GM23338 (cell line): Measurements from ENCODE around the gene AXIN2. TPM values are rescaled to one million over a fixed set of nuclear protein-coding genes. Genes with fewer than 3 reads are reported as not detected.

Source experiments
- ATAC-seq: fragments of 200-7000 bp; cut with Tn5 transposase; 3 replicates; pipeline ENCODE4 v1.9.1; 2020
- DNase-seq: peaks from one replicate; pipeline ENCODE4 v3.0.0-alpha.2; 2015; ENCODE audit warnings: low spot score
- H2AFZ ChIP-seq: fragments of 200-600 bp; sonication (generic); 2 replicates; pipeline ENCODE4 v1.8.0; 2016; ENCODE audit warnings: antibody characterized with exemption, mild to moderate bottlenecking, moderate library complexity
- H3F3A ChIP-seq: fragments of 200-600 bp; sonication (generic); replicated peaks from 2 replicates; pipeline ENCODE4 v1.8.0; 2017; ENCODE audit warnings: antibody characterized with exemption, mixed run types, low read depth
- H3K27ac ChIP-seq: fragments of 200-600 bp; sonication (generic); 2 replicates; pipeline ENCODE4 v1.6.1; 2016; ENCODE audit warnings: low read depth
- H3K27me3 ChIP-seq: fragments of 200-600 bp; sonication (generic); 2 replicates; pipeline ENCODE4 v1.8.0; 2016; ENCODE audit warnings: mild to moderate bottlenecking, mixed run types, moderate library complexity; ENCODE audit not compliant: insufficient read depth
- H3K36me3 ChIP-seq: fragments of 200-600 bp; sonication (generic); 2 replicates; pipeline ENCODE4 v1.8.0; 2016; ENCODE audit warnings: mild to moderate bottlenecking; ENCODE audit not compliant: insufficient read depth
- H3K4me1 ChIP-seq: fragments of 200-600 bp; sonication (generic); 2 replicates; pipeline ENCODE4 v1.8.0; 2016; ENCODE audit warnings: mild to moderate bottlenecking, moderate library complexity; ENCODE audit not compliant: insufficient read depth
- H3K4me2 ChIP-seq: fragments of 200-600 bp; sonication (generic); 2 replicates; pipeline ENCODE4 v1.7.1; 2017; ENCODE audit warnings: mixed run types
- H3K4me3 ChIP-seq: fragments of 200-600 bp; sonication (generic); 2 replicates; pipeline ENCODE4 v1.6.1; 2016; ENCODE audit warnings: mixed run types
- H3K79me2 ChIP-seq: fragments of 200-600 bp; sonication (generic); replicated peaks from 2 replicates; pipeline ENCODE4 v1.8.0; 2017; ENCODE audit warnings: mild to moderate bottlenecking; ENCODE audit not compliant: insufficient read depth
- H3K9me2 ChIP-seq: fragments of 200-600 bp; sonication (generic); 2 replicates; pipeline ENCODE4 v1.8.0; 2017; ENCODE audit not compliant: insufficient read depth
- H4K20me1 ChIP-seq: fragments of 200-600 bp; sonication (generic); replicated peaks from 2 replicates; pipeline ENCODE4 v1.8.0; 2017; ENCODE audit warnings: mild to moderate bottlenecking; ENCODE audit not compliant: insufficient read depth
- H3K27ac Mint-ChIP-seq: 2 replicates; pipeline ENCODE4 v1.8.0; 2020; ENCODE audit warnings: inconsistent platforms, mild to moderate bottlenecking, moderate library complexity, mixed read lengths
- H3K27me3 Mint-ChIP-seq: 3 replicates; pipeline ENCODE4 v1.8.0; 2022; ENCODE audit warnings: low read depth, mild to moderate bottlenecking, moderate library complexity, mixed read lengths, inconsistent platforms; ENCODE audit not compliant: insufficient read depth, poor library complexity
- H3K36me3 Mint-ChIP-seq: 3 replicates; pipeline ENCODE4 v1.8.0; 2021; ENCODE audit warnings: low read depth, mild to moderate bottlenecking, inconsistent platforms, moderate library complexity, mixed read lengths
- H3K4me1 Mint-ChIP-seq: 3 replicates; pipeline ENCODE4 v1.8.0; 2020; ENCODE audit warnings: mild to moderate bottlenecking, inconsistent platforms, mixed read lengths
- H3K4me3 Mint-ChIP-seq: 3 replicates; pipeline ENCODE4 v1.8.0; 2021; ENCODE audit warnings: moderate library complexity, mild to moderate bottlenecking, inconsistent platforms, mixed read lengths
- H3K9me3 Mint-ChIP-seq: 3 replicates; pipeline ENCODE4 v1.8.0; 2020; ENCODE audit warnings: moderate library complexity, mild to moderate bottlenecking, inconsistent platforms, mixed read lengths
- CREB1 ChIP-seq: fragments of 250-450 bp; sonication (Bioruptor Pico); IDR thresholded peaks from 2 replicates; pipeline ENCODE4 v1.5.0; 2020; ENCODE audit warnings: low read depth, mild to moderate bottlenecking, moderate library complexity
- CTCF ChIP-seq, 2 experiments: fragments of 200-600 bp in 1 of 2; sonication (generic) in 1 of 2; conservative IDR thresholded peaks; 2 replicates each; pipeline versions ENCODE4 v1.5.1 to v1.6.1; 2016 to 2017; ENCODE audit warnings: antibody characterized with exemption in 2 of 2, low read depth in 2 of 2, mild to moderate bottlenecking in 2 of 2, moderate library complexity in 1 of 2
- ETS1 ChIP-seq: IDR thresholded peaks from 2 replicates; pipeline ENCODE4 v1.6.1; 2016; ENCODE audit warnings: antibody characterized with exemption
- EZH2phosphoT487 ChIP-seq: fragments of 200-600 bp; sonication (generic); IDR thresholded peaks from one replicate; pipeline ENCODE4 v1.8.1; 2018; ENCODE audit warnings: antibody characterized with exemption; ENCODE audit not compliant: unreplicated experiment
- JUNB ChIP-seq: IDR thresholded peaks from one replicate; pipeline ENCODE4 v1.6.1; 2016; ENCODE audit warnings: antibody characterized with exemption; ENCODE audit not compliant: unreplicated experiment
- NANOG ChIP-seq: IDR thresholded peaks from 2 replicates; pipeline ENCODE4 v1.6.1; 2016; ENCODE audit warnings: antibody characterized with exemption, borderline replicate concordance
- POLR2AphosphoS5 ChIP-seq: IDR thresholded peaks from 2 replicates; pipeline ENCODE4 v1.6.1; 2016; ENCODE audit warnings: antibody characterized with exemption, low read depth
- STAT1 ChIP-seq: IDR thresholded peaks from one replicate; pipeline ENCODE4 v1.6.1; 2016; ENCODE audit warnings: antibody characterized with exemption; ENCODE audit not compliant: unreplicated experiment
- ZNF114 ChIP-seq: fragments of 250-450 bp; sonication (Bioruptor Pico); IDR thresholded peaks from 2 replicates; pipeline ENCODE4 v1.5.0; 2020; ENCODE audit warnings: mild to moderate bottlenecking, moderate library complexity
- ZNF331 ChIP-seq: fragments of 250-450 bp; sonication (Bioruptor Pico); IDR thresholded peaks from 2 replicates; pipeline ENCODE4 v1.5.0; 2020; ENCODE audit warnings: low read depth, mild to moderate bottlenecking, moderate library complexity
- polyA plus RNA-seq: library from polyadenylated mRNA; unstranded; fragments of >200 nt; fragmentation: Nextera tagmentation; extraction: Ambion mirVana; gene quantifications from 2 replicates; pipeline ENCODE4 v1.2.1, GENCODE V29; 2016
- total RNA-seq: library from RNA; depleted of rRNA; stranded (reverse); fragments of >200 nt; shearing (Covaris generic); gene quantifications from 2 replicates; pipeline ENCODE4 v1.2.3, GENCODE V29; 2014
- TF ChIP-seq, protein P1 (sequence below): IDR thresholded peaks from one replicate; pipeline ENCODE4 v1.6.1; 2018; ENCODE audit warnings: antibody characterized with exemption; ENCODE audit not compliant: unreplicated experiment
- TF ChIP-seq, protein P2 (sequence below): fragments of 250-450 bp; sonication (Bioruptor Pico); IDR thresholded peaks from 2 replicates; pipeline ENCODE4 v1.5.0; 2020; ENCODE audit warnings: mild to moderate bottlenecking, moderate library complexity

The AXIN2 gene
- total and polyA plus RNA-seq, 2 experiments from 2014 or later, result 8.0 to 32.7 TPM

DNA sequence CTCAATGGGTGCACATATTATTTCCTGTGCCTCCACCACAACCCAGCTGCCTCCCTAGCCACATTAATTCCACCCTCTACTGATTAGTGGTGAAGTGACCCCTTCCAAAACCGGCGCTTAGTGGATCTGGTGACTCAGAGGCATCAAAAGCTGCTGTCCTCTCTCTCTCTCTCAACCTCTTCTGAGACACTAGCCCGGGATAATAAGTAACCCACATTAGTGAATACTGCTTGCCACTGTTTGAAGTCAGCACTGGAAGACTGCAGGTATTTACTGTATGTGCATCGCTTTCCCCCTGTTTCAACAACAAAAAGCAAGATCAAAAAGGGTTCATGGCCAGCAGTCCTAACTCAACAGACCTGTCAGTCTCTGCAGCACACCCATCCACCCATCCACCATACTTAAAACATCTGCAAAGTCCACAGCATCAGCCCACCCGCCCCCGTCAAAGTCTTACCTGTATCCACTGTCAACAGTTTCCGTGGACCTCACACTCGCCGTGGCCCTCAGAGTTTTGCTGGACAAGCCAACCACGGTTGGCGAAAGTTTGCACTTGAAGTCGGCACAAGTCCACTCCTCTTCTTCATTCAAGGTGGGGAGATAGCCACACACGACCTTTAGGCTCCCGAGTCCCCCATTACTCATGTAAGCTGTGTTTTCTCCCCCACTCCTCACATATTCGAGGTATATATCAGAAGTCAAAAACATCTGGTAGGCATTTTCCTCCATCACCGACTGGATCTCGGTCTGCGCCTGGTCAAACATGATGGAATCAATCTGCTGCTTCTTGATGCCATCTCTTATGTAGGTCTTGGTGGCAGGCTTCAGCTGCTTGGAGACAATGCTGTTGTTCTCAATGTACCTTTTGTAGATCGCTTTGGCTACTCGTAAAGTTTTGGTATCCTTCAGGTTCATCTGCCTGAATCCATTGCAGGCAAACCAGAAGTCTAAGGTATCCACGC lies 3.8 kb downstream of the AXIN2 start (continued):
- no peak for TF ChIP-seq CTCF (conservative IDR thresholded peaks at IDR 0.05; ENCODE audit: low read depth in 2 of 2)
- TF ChIP-seq JUNB, result no peak
- no peak for TF ChIP-seq EZH2phosphoT487
- no peak for TF ChIP-seq ZNF331 (CRISPR knock-in tag)
- TF ChIP-seq ZNF114 (CRISPR knock-in tag), result no peak
- no peak for TF ChIP-seq STAT1
- TF ChIP-seq POLR2AphosphoS5, result no peak
- no peak for TF ChIP-seq ETS1
- TF ChIP-seq CREB1 (CRISPR knock-in tag), result no peak
- TF ChIP-seq NANOG, result no peak
- TF ChIP-seq, protein P1, sequence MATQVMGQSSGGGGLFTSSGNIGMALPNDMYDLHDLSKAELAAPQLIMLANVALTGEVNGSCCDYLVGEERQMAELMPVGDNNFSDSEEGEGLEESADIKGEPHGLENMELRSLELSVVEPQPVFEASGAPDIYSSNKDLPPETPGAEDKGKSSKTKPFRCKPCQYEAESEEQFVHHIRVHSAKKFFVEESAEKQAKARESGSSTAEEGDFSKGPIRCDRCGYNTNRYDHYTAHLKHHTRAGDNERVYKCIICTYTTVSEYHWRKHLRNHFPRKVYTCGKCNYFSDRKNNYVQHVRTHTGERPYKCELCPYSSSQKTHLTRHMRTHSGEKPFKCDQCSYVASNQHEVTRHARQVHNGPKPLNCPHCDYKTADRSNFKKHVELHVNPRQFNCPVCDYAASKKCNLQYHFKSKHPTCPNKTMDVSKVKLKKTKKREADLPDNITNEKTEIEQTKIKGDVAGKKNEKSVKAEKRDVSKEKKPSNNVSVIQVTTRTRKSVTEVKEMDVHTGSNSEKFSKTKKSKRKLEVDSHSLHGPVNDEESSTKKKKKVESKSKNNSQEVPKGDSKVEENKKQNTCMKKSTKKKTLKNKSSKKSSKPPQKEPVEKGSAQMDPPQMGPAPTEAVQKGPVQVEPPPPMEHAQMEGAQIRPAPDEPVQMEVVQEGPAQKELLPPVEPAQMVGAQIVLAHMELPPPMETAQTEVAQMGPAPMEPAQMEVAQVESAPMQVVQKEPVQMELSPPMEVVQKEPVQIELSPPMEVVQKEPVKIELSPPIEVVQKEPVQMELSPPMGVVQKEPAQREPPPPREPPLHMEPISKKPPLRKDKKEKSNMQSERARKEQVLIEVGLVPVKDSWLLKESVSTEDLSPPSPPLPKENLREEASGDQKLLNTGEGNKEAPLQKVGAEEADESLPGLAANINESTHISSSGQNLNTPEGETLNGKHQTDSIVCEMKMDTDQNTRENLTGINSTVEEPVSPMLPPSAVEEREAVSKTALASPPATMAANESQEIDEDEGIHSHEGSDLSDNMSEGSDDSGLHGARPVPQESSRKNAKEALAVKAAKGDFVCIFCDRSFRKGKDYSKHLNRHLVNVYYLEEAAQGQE, result no peak

- peaks cover 10% of the 10 kb centered on the region for H3K4me1 Mint-ChIP-seq
- peaks cover 13% of the 10 kb centered on the region; the same call in 1 of the 2 replicates for H3K36me3 ChIP-seq
- peaks cover 5% of the 10 kb centered on the region for H3K27me3 Mint-ChIP-seq
- H3K27ac Mint-ChIP-seq, result no peak overlapping the region
- no peaks in the 10 kb centered on the region for H3K9me3 Mint-ChIP-seq
- H4K20me1 ChIP-seq, result peaks cover 41% of the 10 kb centered on the region
- H3K4me3 Mint-ChIP-seq, result no peak overlapping the region
- H2AFZ ChIP-seq, result no peak overlapping the region
- no peaks in the 10 kb centered on the region for H3K9me2 ChIP-seq
- H3F3A ChIP-seq, result peaks cover 3% of the 10 kb centered on the region; the same call in 1 of the 2 replicates
- H3K4me1 ChIP-seq, result peaks cover 23% of the 10 kb centered on the region
- H3K27me3 ChIP-seq, result peaks cover 5% of the 10 kb centered on the region
- peaks cover 10% of the 10 kb centered on the region for H3K36me3 Mint-ChIP-seq
- no peak for DNase-seq
- no peak overlapping the region; the same call in 1 of the 2 replicates for H3K4me2 ChIP-seq
- no peaks in the 10 kb centered on the region; the same call in none of the 2 replicates for H3K79me2 ChIP-seq
- H3K4me3 ChIP-seq, result peak overlapping the region; percentile 98
- no peak for ATAC-seq
- no peak overlapping the region for H3K27ac ChIP-seq
- TF ChIP-seq, protein P2, sequence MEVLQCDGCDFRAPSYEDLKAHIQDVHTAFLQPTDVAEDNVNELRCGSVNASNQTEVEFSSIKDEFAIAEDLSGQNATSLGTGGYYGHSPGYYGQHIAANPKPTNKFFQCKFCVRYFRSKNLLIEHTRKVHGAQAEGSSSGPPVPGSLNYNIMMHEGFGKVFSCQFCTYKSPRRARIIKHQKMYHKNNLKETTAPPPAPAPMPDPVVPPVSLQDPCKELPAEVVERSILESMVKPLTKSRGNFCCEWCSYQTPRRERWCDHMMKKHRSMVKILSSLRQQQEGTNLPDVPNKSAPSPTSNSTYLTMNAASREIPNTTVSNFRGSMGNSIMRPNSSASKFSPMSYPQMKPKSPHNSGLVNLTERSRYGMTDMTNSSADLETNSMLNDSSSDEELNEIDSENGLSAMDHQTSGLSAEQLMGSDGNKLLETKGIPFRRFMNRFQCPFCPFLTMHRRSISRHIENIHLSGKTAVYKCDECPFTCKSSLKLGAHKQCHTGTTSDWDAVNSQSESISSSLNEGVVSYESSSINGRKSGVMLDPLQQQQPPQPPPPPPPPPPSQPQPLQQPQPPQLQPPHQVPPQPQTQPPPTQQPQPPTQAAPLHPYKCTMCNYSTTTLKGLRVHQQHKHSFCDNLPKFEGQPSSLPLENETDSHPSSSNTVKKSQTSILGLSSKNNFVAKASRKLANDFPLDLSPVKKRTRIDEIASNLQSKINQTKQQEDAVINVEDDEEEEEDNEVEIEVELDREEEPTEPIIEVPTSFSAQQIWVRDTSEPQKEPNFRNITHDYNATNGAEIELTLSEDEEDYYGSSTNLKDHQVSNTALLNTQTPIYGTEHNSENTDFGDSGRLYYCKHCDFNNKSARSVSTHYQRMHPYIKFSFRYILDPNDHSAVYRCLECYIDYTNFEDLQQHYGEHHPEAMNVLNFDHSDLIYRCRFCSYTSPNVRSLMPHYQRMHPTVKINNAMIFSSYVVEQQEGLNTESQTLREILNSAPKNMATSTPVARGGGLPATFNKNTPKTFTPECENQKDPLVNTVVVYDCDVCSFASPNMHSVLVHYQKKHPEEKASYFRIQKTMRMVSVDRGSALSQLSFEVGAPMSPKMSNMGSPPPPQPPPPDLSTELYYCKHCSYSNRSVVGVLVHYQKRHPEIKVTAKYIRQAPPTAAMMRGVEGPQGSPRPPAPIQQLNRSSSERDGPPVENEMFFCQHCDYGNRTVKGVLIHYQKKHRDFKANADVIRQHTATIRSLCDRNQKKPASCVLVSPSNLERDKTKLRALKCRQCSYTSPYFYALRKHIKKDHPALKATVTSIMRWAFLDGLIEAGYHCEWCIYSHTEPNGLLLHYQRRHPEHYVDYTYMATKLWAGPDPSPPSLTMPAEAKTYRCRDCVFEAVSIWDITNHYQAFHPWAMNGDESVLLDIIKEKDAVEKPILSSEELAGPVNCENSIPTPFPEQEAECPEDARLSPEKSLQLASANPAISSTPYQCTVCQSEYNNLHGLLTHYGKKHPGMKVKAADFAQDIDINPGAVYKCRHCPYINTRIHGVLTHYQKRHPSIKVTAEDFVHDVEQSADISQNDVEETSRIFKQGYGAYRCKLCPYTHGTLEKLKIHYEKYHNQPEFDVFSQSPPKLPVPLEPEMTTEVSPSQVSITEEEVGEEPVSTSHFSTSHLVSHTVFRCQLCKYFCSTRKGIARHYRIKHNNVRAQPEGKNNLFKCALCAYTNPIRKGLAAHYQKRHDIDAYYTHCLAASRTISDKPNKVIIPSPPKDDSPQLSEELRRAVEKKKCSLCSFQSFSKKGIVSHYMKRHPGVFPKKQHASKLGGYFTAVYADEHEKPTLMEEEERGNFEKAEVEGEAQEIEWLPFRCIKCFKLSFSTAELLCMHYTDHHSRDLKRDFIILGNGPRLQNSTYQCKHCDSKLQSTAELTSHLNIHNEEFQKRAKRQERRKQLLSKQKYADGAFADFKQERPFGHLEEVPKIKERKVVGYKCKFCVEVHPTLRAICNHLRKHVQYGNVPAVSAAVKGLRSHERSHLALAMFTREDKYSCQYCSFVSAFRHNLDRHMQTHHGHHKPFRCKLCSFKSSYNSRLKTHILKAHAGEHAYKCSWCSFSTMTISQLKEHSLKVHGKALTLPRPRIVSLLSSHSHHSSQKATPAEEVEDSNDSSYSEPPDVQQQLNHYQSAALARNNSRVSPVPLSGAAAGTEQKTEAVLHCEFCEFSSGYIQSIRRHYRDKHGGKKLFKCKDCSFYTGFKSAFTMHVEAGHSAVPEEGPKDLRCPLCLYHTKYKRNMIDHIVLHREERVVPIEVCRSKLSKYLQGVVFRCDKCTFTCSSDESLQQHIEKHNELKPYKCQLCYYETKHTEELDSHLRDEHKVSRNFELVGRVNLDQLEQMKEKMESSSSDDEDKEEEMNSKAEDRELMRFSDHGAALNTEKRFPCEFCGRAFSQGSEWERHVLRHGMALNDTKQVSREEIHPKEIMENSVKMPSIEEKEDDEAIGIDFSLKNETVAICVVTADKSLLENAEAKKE (CRISPR knock-in tag), result no peak
- TF ChIP-seq EZH2phosphoT487, result no peak
Measured at GRCh38 chr17:65556910-65557348, 4.5 kb downstream of the AXIN2 start.
